Measurements from ENCODE around the gene MTMR2.
A peak's percentile ranks its signal among the peaks of the same experiment; 100 is the strongest.

The MTMR2 gene

GRCh38 chr11:95805869-95806268 lies 118.0 kb downstream of the MTMR2 start:
- no peak for DNase-seq

- no peak for DNase-seq
Measured at GRCh38 chr11:95803973-95804372, 119.9 kb downstream of the MTMR2 start.

GRCh38 chr11:95802806-95803205 lies 121.1 kb downstream of the MTMR2 start:
- DNase-seq, result no peak

DNA sequence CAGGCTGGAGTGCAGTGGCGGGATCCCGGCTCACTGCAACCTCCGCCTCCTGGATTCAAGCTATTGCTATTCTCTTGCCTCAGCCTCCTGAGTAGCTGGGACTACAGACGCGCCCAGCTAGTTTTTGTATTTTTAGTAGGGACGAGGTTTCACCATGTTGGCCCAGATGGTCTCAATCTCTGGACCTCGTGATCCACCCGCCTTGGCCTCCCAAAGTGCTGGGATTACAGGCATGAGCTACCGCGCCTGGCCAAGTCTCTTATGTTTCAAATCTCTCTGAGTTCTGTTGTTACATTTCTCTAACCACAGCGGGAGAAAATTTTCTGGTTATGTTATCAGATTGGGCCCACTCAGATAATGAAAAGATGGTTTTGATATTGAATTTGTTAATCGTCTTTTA lies 123.5 kb downstream of the MTMR2 start:
- no peak for DNase-seq

- no peak for DNase-seq
Measured at GRCh38 chr11:95799546-95799945, 124.4 kb downstream of the MTMR2 start.

- DNase-seq, result no peak
Measured at GRCh38 chr11:95796501-95796900, 127.4 kb downstream of the MTMR2 start.

- no peak for DNase-seq
Measured at GRCh38 chr11:95795627-95796295, 128.1 kb downstream of the MTMR2 start.

DNA sequence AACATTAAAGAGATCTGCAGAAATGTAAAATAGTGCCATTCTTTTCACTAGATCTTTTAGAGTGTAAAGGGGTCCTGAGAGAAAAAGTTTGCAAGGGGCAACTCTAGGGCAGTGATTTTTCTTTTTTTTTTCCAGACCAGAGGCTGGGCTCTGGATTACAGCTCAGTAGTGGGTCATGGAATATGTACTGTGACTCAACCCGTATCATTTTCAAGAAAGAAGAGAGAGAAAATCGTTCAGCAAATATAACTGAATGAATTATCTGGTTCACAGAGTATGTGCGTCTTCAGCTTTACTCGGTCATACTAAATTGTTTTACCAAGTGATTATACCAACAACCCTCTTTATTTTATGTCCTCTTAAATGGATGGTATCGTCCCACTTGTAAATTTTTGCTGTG lies 129.8 kb downstream of the MTMR2 start:
- DNase-seq, result no peak

DNA sequence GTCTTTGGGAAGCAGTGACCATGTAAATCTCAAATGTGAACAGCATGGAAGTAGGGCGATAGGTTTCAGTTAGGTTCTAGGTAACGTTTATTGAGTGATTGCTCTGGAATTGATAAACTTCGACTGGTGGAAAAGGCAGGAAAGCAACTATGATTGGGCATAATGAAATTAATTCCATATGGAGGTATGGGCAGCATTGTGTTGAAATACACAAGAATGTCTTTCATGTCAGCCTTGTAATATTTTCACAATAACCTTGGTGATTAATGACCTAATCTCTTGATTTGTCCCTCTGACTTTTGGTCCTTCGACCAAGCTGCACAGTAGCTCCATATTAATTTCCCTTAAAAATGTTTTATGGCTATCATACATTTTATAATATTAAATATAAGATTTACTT lies 130.8 kb downstream of the MTMR2 start:
- no peak for DNase-seq

DNA sequence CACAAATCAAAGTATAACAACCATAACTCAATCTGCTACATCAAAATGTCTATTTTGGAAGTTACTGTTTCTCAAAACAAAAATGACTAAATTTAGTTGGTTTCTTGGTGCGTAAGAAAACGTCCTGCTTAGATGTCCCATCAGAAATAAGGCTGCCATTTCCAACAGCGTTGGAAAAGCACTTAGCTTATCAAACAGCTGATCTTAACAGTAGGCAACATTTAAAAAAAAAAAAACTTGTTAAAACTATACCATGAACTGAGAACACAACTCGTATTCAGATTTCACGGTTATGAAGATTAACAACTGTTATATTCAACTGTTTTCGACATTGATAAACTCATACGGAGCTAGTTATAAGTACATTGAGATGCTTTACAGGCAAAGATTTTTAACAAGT lies 131.2 kb downstream of the MTMR2 start:
- no peak for DNase-seq

DNA sequence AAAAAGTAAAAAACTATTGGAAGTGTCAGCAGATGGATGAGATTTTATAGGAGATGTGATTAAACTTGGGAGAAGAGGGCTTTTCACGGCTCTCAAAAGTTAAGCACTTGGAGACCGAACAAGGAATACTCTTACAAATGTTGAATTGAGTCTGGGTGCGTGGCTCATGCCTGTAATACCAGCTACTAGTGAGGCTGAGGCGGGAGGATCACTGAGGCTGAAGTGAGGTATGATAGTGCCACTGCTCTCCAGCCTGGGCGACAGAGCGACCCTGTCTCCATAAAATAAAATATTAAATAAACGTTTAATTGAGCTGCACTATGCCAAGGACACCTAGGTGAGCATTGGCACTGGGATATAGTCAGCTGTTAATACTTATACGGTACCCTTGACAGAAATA lies 131.7 kb downstream of the MTMR2 start:
- DNase-seq, result no peak

DNA sequence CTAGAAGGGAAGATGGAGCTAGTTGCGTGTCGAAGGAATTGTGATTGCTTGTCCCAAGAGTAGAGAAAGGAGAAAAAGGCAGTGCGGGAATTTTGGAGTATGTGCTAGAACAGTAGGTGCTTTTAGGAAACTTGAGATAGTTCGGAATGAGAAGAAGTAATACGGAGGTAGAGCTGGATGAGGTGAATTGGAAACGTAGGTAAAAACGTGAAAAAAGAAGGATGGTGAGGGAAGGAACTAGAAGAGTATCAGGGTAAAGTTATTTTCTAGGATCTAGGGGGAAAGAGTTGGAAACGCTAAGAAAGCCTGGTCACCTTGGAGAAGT lies 132.2 kb downstream of the MTMR2 start:
- no peak for DNase-seq

DNA sequence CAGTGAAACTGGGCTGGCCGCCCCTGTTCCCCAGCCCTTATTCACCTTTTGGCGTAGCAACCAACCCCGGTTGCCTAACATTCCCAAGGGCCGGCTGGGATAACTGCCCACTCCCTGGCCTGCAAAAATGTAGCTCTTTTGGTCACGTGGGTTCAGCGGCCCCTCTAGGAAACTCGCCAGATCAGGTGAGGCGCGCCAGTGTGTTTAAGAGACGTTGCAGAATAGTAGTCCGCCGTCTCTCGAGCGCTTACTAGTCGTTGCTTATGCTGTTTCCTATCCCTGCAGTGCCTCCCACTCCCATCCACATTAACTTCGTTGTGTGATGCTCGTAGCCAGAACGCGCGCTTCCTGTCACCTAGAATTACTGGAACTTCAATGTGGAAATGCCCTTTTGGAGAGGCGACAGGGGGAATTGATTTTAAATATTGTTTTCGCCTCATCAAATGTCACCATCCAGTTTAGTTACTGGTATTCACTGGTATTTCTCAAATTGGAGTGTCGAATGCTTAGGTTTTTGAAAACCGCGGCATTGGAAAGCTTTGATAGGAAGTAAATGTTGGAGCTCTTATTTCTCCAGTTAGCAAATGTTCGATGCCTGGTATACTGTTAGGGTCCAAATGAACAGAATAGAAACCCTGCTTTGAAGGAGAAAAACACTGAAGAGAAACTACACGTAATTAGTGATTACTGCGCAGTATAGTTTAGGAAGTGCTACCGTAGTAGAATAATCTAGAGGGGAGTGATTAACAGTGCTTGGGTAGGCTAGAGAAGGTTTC lies 132.8 kb downstream of the MTMR2 start:
- peak; percentile 22 for DNase-seq

DNA sequence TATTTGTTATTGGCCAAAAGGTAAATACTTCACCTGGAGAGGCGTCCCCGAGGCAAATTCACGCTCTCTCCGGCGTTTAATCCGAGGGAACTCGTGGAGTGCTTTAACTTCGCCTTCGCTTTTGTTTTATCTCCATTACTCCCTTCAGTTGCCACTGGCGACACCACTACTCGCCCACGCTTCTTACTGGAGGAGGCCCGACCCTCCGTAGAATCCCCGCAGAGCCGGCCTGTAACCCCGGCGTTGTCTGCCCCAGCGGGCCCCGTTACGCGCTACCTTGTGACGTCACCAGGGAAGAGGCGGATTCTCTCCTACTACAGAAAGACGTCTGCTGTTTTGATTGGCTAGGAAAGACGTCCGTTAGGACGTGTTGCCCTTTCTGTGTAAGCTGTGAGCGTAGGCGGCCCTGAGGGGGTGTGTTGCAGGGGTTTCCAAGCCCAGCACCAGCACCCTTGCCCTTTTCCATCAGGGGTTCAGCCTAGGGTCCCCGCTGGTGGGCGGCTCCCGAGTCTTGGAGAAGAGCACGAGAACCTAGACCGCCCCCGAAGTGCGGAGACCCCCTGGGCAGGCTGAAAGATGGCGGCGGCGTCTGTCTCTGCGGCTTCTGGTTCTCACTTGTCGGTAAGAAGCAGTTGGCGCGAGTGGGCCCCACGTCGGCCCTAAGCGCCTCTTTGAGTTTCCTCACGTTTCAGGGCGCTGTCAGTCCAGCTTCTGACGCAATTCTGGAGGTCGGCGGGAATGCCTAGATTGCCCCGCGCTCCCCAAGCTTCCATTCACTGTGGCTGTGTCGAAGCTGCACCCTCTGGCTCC lies 133.6 kb downstream of the MTMR2 start, which contains the start of gene CEP57:
Gene CEP57, plus strand, starts transcription at position 376 of the 810 bp plus-strand sequence. Its CDS starts 201 bp downstream, at position 577.
- peak; percentile 97 for DNase-seq

- DNase-seq, result peak; percentile 89
Measured at GRCh38 chr11:95789506-95790122, 134.3 kb downstream of the MTMR2 start, which contains the start of gene FAM76B. Gene FAM76B, minus strand, starts transcription at chr11:95789782. Its CDS starts 304 bp downstream, at chr11:95789478.

DNA sequence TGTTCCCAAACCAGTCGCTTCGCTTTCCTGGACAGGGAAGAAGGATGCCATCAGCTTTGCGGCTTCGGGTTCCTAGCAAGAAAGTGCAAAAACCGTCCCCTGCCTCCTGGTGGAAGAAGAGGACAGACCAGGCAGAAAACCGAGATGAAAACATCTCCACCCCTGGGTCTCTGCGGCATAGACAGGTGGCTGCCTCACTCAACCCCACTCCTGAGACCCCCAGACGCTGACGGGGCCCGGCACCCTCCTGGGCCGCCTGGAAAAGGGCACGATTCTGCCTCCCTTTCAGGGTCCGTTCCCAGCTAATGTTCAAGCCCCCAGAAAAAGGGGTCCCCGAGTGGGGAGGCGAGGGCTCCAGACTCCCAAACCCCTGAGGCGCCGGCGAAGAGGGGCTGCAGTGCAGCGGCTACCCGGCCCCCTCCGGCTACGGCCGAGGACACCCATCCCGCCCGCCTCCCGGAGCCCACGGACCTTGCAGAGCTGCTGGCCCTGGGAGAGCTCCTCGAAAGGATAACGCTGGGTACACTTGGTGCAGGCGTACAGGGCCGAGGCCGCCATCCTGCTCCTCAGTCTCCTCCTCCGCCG lies 134.9 kb downstream of the MTMR2 start:
- peak; percentile 6 for DNase-seq
